Measurements from ENCODE around the gene AIP.

Gene AIP

GRCh38 chr11:67538306-67538705 is 55.5 kb downstream of the AIP start:
- DNase-seq: no peak

GRCh38 chr11:67538823-67539505 is 56.1 kb downstream of the AIP start:
- no peak for DNase-seq

- no peak for DNase-seq
Measured at GRCh38 chr11:67539550-67539949, 56.7 kb downstream of the AIP start.
